Fibroblast of villous mesenchyme (primary cell): ENCODE measurements around the gene DCLRE1C. TPM values are rescaled to one million over a fixed set of nuclear protein-coding genes. Genes with fewer than 3 reads are reported as not detected.
"Not testable (repeated sequence)": the region's sequence is repeated elsewhere in the genome, so short reads cannot be mapped to it uniquely, and the experiment has no call there.

Experiments
- DNase-seq: peaks from one replicate; pipeline ENCODE4 v3.0.0-alpha.2; 2010; ENCODE audit warnings: low read depth
- H3K4me3 ChIP-seq: 2 replicates; pipeline ENCODE4 v1.5.1; 2011; ENCODE audit warnings: low read depth, mild to moderate bottlenecking, low read length
- total RNA-seq: library from RNA; depleted of rRNA; stranded (reverse); fragments of >200 nt; gene quantifications from 2 replicates; pipeline ENCODE4 v1.2.3, GENCODE V29; 2012
- TF ChIP-seq, protein P1 (sequence below): IDR thresholded peaks from 2 replicates; pipeline ENCODE4 v1.5.1; 2012; ENCODE audit warnings: low read depth, mild to moderate bottlenecking, low read length; ENCODE audit not compliant: insufficient read depth

Gene DCLRE1C
- total RNA-seq, 1 donor, result 9.5 TPM

DNA sequence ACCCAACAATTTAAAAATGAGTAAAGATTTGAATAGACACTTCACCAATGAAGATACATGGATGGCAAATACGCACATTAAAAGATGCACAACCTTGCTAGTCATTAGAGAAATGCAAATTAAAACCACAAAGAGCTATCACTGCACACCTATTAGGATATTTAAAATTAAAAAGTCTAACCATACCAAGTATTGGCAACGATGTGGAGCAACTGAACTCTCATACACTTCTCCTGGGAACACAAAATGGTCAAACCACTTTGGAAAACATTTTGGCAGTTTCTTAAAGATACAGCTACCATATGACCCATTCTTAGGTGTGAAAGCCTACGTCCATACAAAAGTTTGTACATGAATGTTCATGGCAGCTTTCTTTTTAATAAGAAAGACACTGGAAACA is 36.1 kb downstream of the DCLRE1C start:
- no peak for DNase-seq
- TF ChIP-seq, protein P1, sequence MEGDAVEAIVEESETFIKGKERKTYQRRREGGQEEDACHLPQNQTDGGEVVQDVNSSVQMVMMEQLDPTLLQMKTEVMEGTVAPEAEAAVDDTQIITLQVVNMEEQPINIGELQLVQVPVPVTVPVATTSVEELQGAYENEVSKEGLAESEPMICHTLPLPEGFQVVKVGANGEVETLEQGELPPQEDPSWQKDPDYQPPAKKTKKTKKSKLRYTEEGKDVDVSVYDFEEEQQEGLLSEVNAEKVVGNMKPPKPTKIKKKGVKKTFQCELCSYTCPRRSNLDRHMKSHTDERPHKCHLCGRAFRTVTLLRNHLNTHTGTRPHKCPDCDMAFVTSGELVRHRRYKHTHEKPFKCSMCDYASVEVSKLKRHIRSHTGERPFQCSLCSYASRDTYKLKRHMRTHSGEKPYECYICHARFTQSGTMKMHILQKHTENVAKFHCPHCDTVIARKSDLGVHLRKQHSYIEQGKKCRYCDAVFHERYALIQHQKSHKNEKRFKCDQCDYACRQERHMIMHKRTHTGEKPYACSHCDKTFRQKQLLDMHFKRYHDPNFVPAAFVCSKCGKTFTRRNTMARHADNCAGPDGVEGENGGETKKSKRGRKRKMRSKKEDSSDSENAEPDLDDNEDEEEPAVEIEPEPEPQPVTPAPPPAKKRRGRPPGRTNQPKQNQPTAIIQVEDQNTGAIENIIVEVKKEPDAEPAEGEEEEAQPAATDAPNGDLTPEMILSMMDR, result no peak
- no peak overlapping the region for H3K4me3 ChIP-seq

DNA sequence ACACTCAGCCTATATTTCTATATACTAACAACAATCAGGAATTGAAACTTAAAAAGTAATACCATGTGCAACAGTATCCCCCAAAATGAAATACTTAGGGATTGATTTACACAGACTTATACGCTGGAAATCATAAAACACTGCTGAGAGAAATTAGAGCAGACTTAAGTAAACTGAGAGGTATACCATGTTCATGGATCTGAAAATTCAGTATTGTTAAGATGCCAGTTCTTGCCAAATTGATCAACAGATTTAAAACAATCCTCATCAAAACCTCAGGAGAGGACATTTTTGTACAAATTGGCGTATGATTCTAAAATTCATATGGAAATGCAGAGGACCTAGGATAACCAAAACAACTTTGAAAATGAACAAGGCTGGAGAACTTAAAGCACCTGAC is 37.3 kb downstream of the DCLRE1C start:
- no peak for DNase-seq
- TF ChIP-seq, protein P1, result no peak

DNA sequence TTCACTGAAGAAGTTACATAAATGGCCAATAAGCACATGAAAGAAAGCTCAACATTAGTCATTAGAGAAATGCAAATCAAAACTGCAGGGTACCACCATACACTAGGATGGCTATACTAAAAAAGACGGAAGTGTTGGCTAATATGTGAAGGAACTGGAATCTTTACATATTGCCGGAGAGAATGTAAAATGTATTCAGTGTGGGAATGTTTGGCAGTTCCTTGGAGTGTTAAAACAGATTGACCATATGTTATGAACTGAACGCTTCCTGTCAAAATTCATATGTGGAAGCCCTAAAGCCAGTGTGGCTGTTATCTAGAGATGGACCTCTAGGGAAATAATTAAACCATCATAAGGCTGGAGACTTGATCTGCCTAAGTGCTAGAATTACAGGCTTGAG is 42.1 kb downstream of the DCLRE1C start:
- no peak for DNase-seq
- H3K4me3 ChIP-seq, result no peak overlapping the region
- TF ChIP-seq, protein P1, result no peak

More for the DNA sequence above, 37.3 kb downstream of the DCLRE1C start:
- no peak overlapping the region for H3K4me3 ChIP-seq

DNA sequence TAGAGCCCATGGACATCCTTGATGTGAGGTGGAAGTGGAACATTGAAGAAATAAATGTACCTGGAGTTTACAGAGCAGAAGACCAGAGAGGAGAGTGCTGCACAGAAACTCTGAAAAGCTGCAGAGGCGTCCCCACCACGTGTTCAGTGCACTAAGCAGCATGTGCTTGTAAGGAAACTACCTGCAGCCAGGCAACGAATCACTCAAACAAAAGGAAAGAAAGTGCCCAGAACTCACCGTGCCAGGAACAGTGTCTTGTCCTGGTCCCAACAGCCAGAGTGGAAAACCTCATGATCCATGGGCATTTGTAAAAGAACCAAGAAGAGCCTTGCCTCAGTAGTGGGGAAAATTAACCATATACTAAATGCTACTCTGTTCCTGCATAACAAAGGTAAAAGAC is 42.9 kb downstream of the DCLRE1C start:
- no peak for DNase-seq
- TF ChIP-seq, protein P1, result no peak
- H3K4me3 ChIP-seq, result no peak overlapping the region

DNA sequence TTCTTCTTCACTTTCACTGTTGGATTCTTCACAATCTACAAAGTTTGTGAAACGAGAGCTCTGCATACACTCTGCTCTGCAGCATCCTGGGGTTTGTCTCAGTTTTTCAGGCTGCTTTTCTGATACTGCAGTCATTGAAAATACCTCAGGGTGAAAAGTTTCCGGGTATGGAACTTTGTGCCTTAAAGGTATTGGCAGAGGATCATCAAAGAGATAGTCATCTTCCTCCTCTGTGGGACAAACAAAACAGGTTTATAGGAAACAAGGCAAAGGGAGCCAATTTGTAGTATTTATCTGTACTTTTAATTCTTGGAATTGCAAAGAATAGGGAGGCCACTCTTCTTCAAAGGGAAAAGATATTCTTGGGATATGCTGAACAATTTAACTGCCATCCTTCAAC is 44.8 kb downstream of the DCLRE1C start:
- no peak for DNase-seq
- H3K4me3 ChIP-seq, result no peak overlapping the region
- TF ChIP-seq, protein P1, result no peak

DNA sequence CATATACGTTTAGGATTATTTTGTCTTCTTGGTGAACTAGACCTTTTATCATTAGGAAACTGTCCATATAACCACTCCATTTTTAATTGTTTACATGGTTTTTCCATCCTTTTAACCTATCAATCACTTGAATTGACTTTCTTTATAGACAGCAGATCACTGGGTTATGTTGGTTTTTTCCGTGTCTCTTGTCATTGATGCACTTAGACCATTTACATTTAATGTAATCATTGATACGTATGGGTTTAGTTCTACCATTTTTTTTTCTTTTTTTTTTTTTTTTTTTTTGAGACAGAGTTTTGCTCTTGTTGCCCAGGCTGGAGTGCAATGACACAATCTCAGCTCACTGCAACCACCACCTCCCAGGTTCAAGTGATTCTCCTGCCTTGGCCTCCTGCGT is 46.3 kb downstream of the DCLRE1C start:
- DNase-seq, H3K4me3 ChIP-seq: not testable (repeated sequence)

DNA sequence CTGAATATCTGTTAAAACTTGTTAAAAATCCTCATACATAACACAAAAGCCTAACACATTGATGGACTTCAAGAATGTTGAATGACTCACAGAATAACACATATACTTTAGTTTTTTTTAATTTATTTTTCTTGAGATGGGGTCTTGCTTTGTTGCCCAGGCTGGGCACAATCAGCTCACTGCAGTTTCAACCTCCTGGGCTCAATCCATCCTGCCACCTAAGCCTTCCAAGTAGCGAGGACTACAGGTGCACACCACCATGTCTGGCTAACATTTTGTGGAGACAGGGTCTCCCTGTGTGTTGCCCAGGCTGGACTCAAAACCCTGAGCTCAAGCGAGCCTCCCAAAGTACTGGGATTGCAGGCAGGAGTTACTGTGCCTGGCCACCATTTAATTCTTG is 47.1 kb downstream of the DCLRE1C start:
- DNase-seq, result no peak
- TF ChIP-seq, protein P1, result no peak
- no peak overlapping the region for H3K4me3 ChIP-seq

DNA sequence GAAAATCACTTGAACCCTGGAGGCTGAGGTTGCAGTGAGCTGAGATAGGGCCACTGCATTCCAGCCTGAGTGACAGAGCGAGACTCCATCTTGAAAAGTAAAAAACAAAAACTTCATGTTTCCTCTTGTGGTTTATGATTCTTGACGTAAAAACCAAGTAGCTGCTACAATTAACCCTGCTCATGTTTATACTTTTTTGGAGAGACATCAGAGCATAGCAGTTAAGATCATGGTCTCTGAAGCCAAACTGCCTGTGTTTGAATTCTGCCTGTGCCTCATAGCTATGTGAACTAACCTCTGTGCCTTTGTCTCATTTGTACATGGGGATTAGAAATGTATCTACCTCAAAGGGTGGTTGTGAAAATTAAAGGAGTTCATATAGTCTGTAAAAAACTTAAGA is 48.0 kb downstream of the DCLRE1C start:
- DNase-seq, result no peak
- TF ChIP-seq, protein P1, result no peak

More for the DNA sequence above, 48.0 kb downstream of the DCLRE1C start:
- no peak overlapping the region for H3K4me3 ChIP-seq
